ENCODE results near the gene SETD6. TPM values are rescaled to one million over a fixed set of nuclear protein-coding genes. Genes with fewer than 3 reads are reported as not detected.

Gene SETD6
- total and polyA plus RNA-seq, 2 of the 8 experiments (the other 6 are each of a cell fraction or from before 2014, with no cell fraction given) = 25.3 to 40.5 TPM

DNA sequence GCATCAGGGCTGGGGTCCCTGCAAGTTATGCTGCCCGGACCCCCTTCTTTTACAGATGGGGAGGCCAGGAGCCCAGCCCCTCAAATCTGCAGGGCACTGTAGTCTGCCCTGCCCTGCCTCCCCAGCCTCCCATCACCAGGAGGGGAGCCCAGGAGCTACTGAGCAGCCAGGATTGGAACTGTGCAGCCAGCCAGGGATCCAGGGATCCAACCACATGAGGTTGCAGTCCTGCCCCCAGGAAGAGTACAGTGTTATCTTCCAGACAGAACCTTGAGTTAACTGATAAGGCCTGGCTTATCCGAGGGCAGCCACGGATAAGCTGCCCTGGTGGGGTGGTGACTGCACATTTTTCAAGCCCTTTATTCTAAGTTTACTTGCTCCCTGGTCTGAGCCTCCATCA is 26.8 kb upstream of the SETD6 start (continued):
- TF ChIP-seq, protein P1, sequence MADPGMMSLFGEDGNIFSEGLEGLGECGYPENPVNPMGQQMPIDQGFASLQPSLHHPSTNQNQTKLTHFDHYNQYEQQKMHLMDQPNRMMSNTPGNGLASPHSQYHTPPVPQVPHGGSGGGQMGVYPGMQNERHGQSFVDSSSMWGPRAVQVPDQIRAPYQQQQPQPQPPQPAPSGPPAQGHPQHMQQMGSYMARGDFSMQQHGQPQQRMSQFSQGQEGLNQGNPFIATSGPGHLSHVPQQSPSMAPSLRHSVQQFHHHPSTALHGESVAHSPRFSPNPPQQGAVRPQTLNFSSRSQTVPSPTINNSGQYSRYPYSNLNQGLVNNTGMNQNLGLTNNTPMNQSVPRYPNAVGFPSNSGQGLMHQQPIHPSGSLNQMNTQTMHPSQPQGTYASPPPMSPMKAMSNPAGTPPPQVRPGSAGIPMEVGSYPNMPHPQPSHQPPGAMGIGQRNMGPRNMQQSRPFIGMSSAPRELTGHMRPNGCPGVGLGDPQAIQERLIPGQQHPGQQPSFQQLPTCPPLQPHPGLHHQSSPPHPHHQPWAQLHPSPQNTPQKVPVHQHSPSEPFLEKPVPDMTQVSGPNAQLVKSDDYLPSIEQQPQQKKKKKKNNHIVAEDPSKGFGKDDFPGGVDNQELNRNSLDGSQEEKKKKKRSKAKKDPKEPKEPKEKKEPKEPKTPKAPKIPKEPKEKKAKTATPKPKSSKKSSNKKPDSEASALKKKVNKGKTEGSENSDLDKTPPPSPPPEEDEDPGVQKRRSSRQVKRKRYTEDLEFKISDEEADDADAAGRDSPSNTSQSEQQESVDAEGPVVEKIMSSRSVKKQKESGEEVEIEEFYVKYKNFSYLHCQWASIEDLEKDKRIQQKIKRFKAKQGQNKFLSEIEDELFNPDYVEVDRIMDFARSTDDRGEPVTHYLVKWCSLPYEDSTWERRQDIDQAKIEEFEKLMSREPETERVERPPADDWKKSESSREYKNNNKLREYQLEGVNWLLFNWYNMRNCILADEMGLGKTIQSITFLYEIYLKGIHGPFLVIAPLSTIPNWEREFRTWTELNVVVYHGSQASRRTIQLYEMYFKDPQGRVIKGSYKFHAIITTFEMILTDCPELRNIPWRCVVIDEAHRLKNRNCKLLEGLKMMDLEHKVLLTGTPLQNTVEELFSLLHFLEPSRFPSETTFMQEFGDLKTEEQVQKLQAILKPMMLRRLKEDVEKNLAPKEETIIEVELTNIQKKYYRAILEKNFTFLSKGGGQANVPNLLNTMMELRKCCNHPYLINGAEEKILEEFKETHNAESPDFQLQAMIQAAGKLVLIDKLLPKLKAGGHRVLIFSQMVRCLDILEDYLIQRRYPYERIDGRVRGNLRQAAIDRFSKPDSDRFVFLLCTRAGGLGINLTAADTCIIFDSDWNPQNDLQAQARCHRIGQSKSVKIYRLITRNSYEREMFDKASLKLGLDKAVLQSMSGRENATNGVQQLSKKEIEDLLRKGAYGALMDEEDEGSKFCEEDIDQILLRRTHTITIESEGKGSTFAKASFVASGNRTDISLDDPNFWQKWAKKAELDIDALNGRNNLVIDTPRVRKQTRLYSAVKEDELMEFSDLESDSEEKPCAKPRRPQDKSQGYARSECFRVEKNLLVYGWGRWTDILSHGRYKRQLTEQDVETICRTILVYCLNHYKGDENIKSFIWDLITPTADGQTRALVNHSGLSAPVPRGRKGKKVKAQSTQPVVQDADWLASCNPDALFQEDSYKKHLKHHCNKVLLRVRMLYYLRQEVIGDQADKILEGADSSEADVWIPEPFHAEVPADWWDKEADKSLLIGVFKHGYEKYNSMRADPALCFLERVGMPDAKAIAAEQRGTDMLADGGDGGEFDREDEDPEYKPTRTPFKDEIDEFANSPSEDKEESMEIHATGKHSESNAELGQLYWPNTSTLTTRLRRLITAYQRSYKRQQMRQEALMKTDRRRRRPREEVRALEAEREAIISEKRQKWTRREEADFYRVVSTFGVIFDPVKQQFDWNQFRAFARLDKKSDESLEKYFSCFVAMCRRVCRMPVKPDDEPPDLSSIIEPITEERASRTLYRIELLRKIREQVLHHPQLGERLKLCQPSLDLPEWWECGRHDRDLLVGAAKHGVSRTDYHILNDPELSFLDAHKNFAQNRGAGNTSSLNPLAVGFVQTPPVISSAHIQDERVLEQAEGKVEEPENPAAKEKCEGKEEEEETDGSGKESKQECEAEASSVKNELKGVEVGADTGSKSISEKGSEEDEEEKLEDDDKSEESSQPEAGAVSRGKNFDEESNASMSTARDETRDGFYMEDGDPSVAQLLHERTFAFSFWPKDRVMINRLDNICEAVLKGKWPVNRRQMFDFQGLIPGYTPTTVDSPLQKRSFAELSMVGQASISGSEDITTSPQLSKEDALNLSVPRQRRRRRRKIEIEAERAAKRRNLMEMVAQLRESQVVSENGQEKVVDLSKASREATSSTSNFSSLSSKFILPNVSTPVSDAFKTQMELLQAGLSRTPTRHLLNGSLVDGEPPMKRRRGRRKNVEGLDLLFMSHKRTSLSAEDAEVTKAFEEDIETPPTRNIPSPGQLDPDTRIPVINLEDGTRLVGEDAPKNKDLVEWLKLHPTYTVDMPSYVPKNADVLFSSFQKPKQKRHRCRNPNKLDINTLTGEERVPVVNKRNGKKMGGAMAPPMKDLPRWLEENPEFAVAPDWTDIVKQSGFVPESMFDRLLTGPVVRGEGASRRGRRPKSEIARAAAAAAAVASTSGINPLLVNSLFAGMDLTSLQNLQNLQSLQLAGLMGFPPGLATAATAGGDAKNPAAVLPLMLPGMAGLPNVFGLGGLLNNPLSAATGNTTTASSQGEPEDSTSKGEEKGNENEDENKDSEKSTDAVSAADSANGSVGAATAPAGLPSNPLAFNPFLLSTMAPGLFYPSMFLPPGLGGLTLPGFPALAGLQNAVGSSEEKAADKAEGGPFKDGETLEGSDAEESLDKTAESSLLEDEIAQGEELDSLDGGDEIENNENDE (IDR thresholded peaks at IDR 0.05; ENCODE audit: insufficient replicate concordance, low read length) = no peak
- TF ChIP-seq SIX5 (IDR thresholded peaks at IDR 0.05; ENCODE audit: low read depth, low read length) (no peak), SP1 (IDR thresholded peaks at IDR 0.05; ENCODE audit: low read depth, low read length) (no peak), SUZ12 (IDR thresholded peaks at IDR 0.05; ENCODE audit: low read length) (no peak), NRF1 (IDR thresholded peaks at IDR 0.05; ENCODE audit: low read depth, low read length) (no peak), BCL11A (IDR thresholded peaks at IDR 0.05; ENCODE audit: low read depth in 2 of 2, low read length in 2 of 2) (no peak), CHD1 (IDR thresholded peaks at IDR 0.05; ENCODE audit: low read depth, low read length) (no peak), SIN3A (conservative IDR thresholded peaks at IDR 0.05 in 1 of 2, IDR thresholded peaks at IDR 0.05 in 1 of 2; ENCODE audit: low read depth in 1 of 2, low read length in 2 of 2) (no peak), PHF8 (conservative IDR thresholded peaks at IDR 0.05; ENCODE audit: low read depth, low read length) (no peak), KDM5A (IDR thresholded peaks at IDR 0.05; ENCODE audit: low read length) (no peak)
- TF ChIP-seq, protein P2, sequence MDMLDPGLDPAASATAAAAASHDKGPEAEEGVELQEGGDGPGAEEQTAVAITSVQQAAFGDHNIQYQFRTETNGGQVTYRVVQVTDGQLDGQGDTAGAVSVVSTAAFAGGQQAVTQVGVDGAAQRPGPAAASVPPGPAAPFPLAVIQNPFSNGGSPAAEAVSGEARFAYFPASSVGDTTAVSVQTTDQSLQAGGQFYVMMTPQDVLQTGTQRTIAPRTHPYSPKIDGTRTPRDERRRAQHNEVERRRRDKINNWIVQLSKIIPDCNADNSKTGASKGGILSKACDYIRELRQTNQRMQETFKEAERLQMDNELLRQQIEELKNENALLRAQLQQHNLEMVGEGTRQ (IDR thresholded peaks at IDR 0.05; ENCODE audit: low read length) = no peak
